COR-L47 (cell line): Measurements from ENCODE around the gene UCP3.

Experiments used
- DNase-seq: peaks from one replicate; lab custom pipeline; 2025; lab: John Stamatoyannopoulos, UW

The UCP3 gene

GRCh38 chr11:74008373-74009229 is at the start of gene UCP3:
Gene UCP3, minus strand, starts transcription at chr11:74009085. Its CDS starts 2,043 bp downstream, at chr11:74007042.
- DNase-seq = no peak

- no peak for DNase-seq
Measured at GRCh38 chr11:74057249-74058151, 48.6 kb upstream of the UCP3 start.

- DNase-seq = no peak
Measured at GRCh38 chr11:74055938-74056337, 47.1 kb upstream of the UCP3 start.

GRCh38 chr11:74050465-74050864 is 41.6 kb upstream of the UCP3 start:
- no peak for DNase-seq

GRCh38 chr11:74048993-74049392 is 40.1 kb upstream of the UCP3 start:
- no peak for DNase-seq

GRCh38 chr11:74044538-74044937 is 35.7 kb upstream of the UCP3 start:
- DNase-seq = no peak

- no peak for DNase-seq
Measured at GRCh38 chr11:74043450-74043849, 34.6 kb upstream of the UCP3 start.

GRCh38 chr11:74037309-74037708 is 28.4 kb upstream of the UCP3 start:
- DNase-seq = no peak

GRCh38 chr11:74035264-74035663 is 26.4 kb upstream of the UCP3 start:
- no peak for DNase-seq

- DNase-seq = no peak
Measured at GRCh38 chr11:74033046-74033445, 24.2 kb upstream of the UCP3 start.

GRCh38 chr11:74030723-74031676 is 22.1 kb upstream of the UCP3 start:
- no peak for DNase-seq

GRCh38 chr11:74025467-74026166 is 16.7 kb upstream of the UCP3 start:
- no peak for DNase-seq

- no peak for DNase-seq
Measured at GRCh38 chr11:74024261-74025029, 15.6 kb upstream of the UCP3 start.

- no peak for DNase-seq
Measured at GRCh38 chr11:74023276-74023675, 14.4 kb upstream of the UCP3 start.

GRCh38 chr11:74022546-74022945 is 13.7 kb upstream of the UCP3 start:
- DNase-seq = no peak

GRCh38 chr11:74021998-74022397 is 13.1 kb upstream of the UCP3 start:
- DNase-seq = no peak

- DNase-seq = no peak
Measured at GRCh38 chr11:74020539-74020938, 11.7 kb upstream of the UCP3 start.

GRCh38 chr11:74019860-74020259 is 11.0 kb upstream of the UCP3 start:
- no peak for DNase-seq

- DNase-seq = no peak
Measured at GRCh38 chr11:74019104-74019738, 10.3 kb upstream of the UCP3 start.
